OCI-LY7 (cell line): ENCODE data around the gene DEGS1. TPM values are rescaled to one million over a fixed set of nuclear protein-coding genes. Genes with fewer than 3 reads are reported as not detected.

Experiments used
- BruUV-seq: library from RNA; stranded (reverse); fragments of 400-500 nt; replicated peaks from 2 replicates; lab custom pipeline; 2021; lab: Mats Ljungman, UMichigan
- CTCF ChIA-PET: fragments of 300-600 bp; sonication (Branson Sonifier 250); formaldehyde crosslinking; loops from one replicate; lab custom pipeline; 2022; ENCODE audit warnings: antibody characterized with exemption; ENCODE audit not compliant: unreplicated experiment; lab: Charles Lee
- POLR2A ChIA-PET: fragments of 300-600 bp; sonication (Branson Sonifier 250); formaldehyde crosslinking; loops from one replicate; lab custom pipeline; 2022; ENCODE audit warnings: antibody characterized with exemption; lab: Charles Lee
- DNase-seq: peaks from one replicate; pipeline ENCODE4 v3.0.0-alpha.2; 2015; ENCODE audit warnings: low spot score
- H2AFZ ChIP-seq: fragments of 200-600 bp; sonication (generic), shearing (Covaris generic); 2 replicates; pipeline ENCODE4 v1.6.1; 2014; ENCODE audit warnings: mild to moderate bottlenecking, antibody characterized with exemption, low read length, moderate library complexity
- H3K27ac ChIP-seq: fragments of 200-600 bp; sonication (generic); 2 replicates; pipeline ENCODE4 v1.5.1; 2014; ENCODE audit warnings: mixed run types, low read depth, mild to moderate bottlenecking, moderate library complexity, low read length, inconsistent platforms; ENCODE audit not compliant: poor library complexity, severe bottlenecking
- H3K36me3 ChIP-seq: fragments of 200-600 bp; sonication (generic); 2 replicates; pipeline ENCODE4 v1.6.1; 2014; ENCODE audit warnings: mild to moderate bottlenecking, antibody characterized with exemption, low read length, moderate library complexity, mixed read lengths; ENCODE audit not compliant: insufficient read depth
- H3K4me1 ChIP-seq: fragments of 200-600 bp; sonication (generic); 2 replicates; pipeline ENCODE4 v1.5.1; 2014; ENCODE audit warnings: mild to moderate bottlenecking, low read length; ENCODE audit not compliant: insufficient read depth, poor library complexity, severe bottlenecking
- H3K4me2 ChIP-seq: fragments of 200-600 bp; sonication (generic); 2 replicates; pipeline ENCODE4 v1.6.1; 2014; ENCODE audit warnings: mild to moderate bottlenecking, low read length
- H3K4me3 ChIP-seq: fragments of 200-600 bp; sonication (generic); 2 replicates; pipeline ENCODE4 v1.5.1; 2014; ENCODE audit warnings: mild to moderate bottlenecking, low read depth, low read length; ENCODE audit not compliant: poor library complexity, severe bottlenecking
- H3K79me2 ChIP-seq: fragments of 200-600 bp; sonication (generic); 2 replicates; pipeline ENCODE4 v1.6.1; 2016; ENCODE audit warnings: low read depth, mild to moderate bottlenecking, low read length, moderate library complexity, mixed read lengths; ENCODE audit not compliant: insufficient read depth
- H3K9me2 ChIP-seq: fragments of 200-600 bp; sonication (generic); 2 replicates; pipeline ENCODE4 v1.6.1; 2016; ENCODE audit warnings: mild to moderate bottlenecking, low read length, mixed read lengths; ENCODE audit not compliant: insufficient read depth
- H3K9me3 ChIP-seq: fragments of 200-600 bp; sonication (generic); 2 replicates; pipeline ENCODE4 v1.6.1; 2014; ENCODE audit warnings: mild to moderate bottlenecking, mixed run types, low read length, mixed read lengths
- H4K20me1 ChIP-seq: fragments of 200-600 bp; sonication (generic); 2 replicates; pipeline ENCODE4 v1.6.1; 2014; ENCODE audit warnings: mild to moderate bottlenecking, antibody characterized with exemption, low read length, moderate library complexity, mixed read lengths; ENCODE audit not compliant: insufficient read depth
- EZH2phosphoT487 ChIP-seq: fragments of 200-600 bp; sonication (generic); IDR thresholded peaks from 2 replicates; pipeline ENCODE4 v1.6.1; 2018; ENCODE audit warnings: low read depth, borderline replicate concordance, mild to moderate bottlenecking, mixed run types, antibody characterized with exemption, low read length, moderate library complexity, mixed read lengths
- intact Hi-C: fragments of 100-400 bp; cut with micrococcal nuclease; formaldehyde crosslinking; loops from one replicate; pipeline ENCODE4 v1.10.0; 2022; ENCODE audit not compliant: unreplicated experiment
- total RNA-seq, 2 experiments: library from RNA; depleted of rRNA in 1 of 2; stranded (reverse); fragments of >200 nt in 1 of 2; shearing (Covaris generic) in 1 of 2; gene quantifications; 2 replicates each; pipeline ENCODE4 v1.2.3, GENCODE V29; 2014 to 2022
- TF ChIP-seq, protein P1 (sequence below): fragments of 200-600 bp; sonication (generic); conservative IDR thresholded peaks from 2 replicates; pipeline ENCODE4 v1.5.1; 2014; ENCODE audit warnings: mild to moderate bottlenecking, antibody characterized with exemption, low read length, moderate library complexity, mixed read lengths

Gene DEGS1
- total RNA-seq, 2 experiments from 2014 or later, result 34.8 to 53.2 TPM

DNA sequence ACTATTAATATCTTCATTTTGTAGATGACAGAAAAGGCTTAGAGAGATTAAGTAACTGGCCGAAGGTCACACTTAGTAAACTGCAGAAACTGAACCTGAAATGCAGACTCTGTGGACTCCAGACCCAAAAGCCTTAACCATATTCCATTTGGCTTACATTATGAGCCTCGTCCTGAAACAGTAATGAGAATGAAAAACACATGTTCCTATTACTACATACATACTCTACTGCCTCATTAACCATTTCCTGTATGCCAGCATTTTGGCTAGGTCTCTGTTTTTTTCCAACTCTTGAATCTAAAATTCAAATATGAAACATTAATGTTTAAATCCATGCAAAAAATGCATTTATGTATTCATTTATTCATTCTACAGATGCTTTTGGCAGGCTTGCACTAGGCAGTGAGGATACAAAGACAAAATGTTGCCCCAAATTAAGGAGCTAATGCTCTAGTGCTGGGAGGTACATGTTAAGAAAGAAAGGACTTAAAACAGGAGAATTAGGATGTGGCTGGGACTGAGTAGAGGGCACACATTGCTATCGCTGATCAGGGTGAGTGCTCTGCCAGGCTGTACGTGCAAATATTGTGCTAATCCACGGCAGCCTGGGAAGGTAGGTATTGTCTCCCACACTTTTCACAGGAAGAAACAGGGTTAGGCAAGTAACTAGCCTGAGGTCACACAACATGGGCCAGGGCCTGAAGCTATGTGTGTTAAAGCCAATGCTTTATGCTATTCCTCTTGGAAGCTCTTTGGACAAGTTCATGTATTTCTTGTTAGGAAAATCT lies 14.0 kb downstream of the DEGS1 start:
- intact Hi-C loops, result no loop called here
- no peak for DNase-seq
- POLR2A ChIA-PET, result interaction anchor here (0.9 to 1.2 kb wide), 2 partner anchors 10 to 14 kb away, joined by 3 to 4 read pairs; partner anchors contain the start of gene DEGS1
- Histone ChIP-seq H3K9me2 (no peaks in the 10 kb centered on the region), H3K4me3 (no peak overlapping the region), H3K9me3 (no peaks in the 10 kb centered on the region), H3K79me2 (0 out of 2 replicates have a peak, but pooled peaks cover 5% of the 10 kb centered on the region), H3K27ac (no peak overlapping the region), H3K36me3 (peaks cover 30% of the 10 kb centered on the region), H3K4me2 (no peak overlapping the region), H3K4me1 (no peaks in the 10 kb centered on the region), H4K20me1 (no peaks in the 10 kb centered on the region), H2AFZ (no peak overlapping the region)
- no TSS peak for BruUV-seq
- CTCF ChIA-PET, result interaction anchor here (0.6 kb wide), 1 partner anchor 1099 kb away, joined by 3 read pairs; no protein-coding TSS in a partner anchor
- no peak for TF ChIP-seq EZH2phosphoT487
- TF ChIP-seq, protein P1, sequence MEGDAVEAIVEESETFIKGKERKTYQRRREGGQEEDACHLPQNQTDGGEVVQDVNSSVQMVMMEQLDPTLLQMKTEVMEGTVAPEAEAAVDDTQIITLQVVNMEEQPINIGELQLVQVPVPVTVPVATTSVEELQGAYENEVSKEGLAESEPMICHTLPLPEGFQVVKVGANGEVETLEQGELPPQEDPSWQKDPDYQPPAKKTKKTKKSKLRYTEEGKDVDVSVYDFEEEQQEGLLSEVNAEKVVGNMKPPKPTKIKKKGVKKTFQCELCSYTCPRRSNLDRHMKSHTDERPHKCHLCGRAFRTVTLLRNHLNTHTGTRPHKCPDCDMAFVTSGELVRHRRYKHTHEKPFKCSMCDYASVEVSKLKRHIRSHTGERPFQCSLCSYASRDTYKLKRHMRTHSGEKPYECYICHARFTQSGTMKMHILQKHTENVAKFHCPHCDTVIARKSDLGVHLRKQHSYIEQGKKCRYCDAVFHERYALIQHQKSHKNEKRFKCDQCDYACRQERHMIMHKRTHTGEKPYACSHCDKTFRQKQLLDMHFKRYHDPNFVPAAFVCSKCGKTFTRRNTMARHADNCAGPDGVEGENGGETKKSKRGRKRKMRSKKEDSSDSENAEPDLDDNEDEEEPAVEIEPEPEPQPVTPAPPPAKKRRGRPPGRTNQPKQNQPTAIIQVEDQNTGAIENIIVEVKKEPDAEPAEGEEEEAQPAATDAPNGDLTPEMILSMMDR, result no peak

- CTCF ChIA-PET, result interaction anchor here (0.6 kb wide), 1 partner anchor 47 kb away, joined by 3 read pairs; no protein-coding TSS in a partner anchor
- no TSS peak for BruUV-seq
Measured at GRCh38 chr1:224198572-224198971, 15.5 kb downstream of the DEGS1 start.

More at GRCh38 chr1:224198572-224198971, 15.5 kb downstream of the DEGS1 start:
- H4K20me1 ChIP-seq, result no peaks in the 10 kb centered on the region
- H3K9me2 ChIP-seq, result no peaks in the 10 kb centered on the region
- no peak for DNase-seq
- intact Hi-C loops, result no loop called here
- no peaks in the 10 kb centered on the region for H3K79me2 ChIP-seq
- POLR2A ChIA-PET, result interaction anchor here (1.5 kb wide), 1 partner anchor 14 kb away, joined by 3 read pairs; no protein-coding TSS in a partner anchor
- H3K4me3 ChIP-seq, result no peak overlapping the region
- no peak overlapping the region for H2AFZ ChIP-seq
- peaks cover 9% of the 10 kb centered on the region for H3K4me1 ChIP-seq
- no peak overlapping the region for H3K27ac ChIP-seq
- peaks cover 15% of the 10 kb centered on the region for H3K36me3 ChIP-seq
- no peaks in the 10 kb centered on the region for H3K9me3 ChIP-seq
- TF ChIP-seq EZH2phosphoT487, result no peak
- TF ChIP-seq, protein P1, result no peak
- no peak overlapping the region for H3K4me2 ChIP-seq
